Activated CD4-positive, CD25-positive, alpha-beta regulatory T cell (primary cell): ENCODE data around the gene TMBIM1.

ENCODE experiments used
- DNase-seq, 4 experiments: peaks; one replicate each; lab custom pipeline; 2025; lab: John Stamatoyannopoulos, UW

The TMBIM1 gene

DNA sequence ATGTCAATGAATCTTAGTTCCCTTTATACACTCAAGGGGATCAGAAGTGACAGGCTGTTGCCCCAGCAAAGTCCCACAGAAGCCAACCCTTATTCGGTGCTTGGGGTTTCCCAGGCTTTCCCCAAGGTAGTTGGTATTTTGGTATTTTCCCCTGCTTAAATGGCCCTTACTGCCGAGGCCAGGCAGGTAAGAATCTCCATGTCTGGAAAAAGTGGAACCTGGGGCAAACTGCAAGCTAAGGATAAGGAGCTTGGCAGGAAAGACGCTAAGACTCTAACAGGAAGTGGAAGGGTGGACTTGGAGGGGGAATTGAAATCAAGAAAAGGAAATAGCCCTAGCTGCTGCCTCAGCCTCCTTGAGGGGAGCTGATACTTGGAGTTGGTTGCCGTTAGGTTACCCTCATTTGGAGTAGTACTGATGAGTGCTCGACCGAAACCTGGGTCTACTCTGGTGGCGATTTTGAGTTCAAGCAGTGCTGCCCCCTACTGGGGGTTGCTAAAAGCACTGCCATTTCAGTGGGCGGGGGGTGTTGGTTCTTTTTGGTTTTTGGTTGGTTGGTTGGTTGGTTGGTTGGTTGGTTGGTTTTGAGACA, 34.8 kb downstream of the TMBIM1 start:
- DNase-seq, result peak; percentile 22 to 36 (median 30)

DNA sequence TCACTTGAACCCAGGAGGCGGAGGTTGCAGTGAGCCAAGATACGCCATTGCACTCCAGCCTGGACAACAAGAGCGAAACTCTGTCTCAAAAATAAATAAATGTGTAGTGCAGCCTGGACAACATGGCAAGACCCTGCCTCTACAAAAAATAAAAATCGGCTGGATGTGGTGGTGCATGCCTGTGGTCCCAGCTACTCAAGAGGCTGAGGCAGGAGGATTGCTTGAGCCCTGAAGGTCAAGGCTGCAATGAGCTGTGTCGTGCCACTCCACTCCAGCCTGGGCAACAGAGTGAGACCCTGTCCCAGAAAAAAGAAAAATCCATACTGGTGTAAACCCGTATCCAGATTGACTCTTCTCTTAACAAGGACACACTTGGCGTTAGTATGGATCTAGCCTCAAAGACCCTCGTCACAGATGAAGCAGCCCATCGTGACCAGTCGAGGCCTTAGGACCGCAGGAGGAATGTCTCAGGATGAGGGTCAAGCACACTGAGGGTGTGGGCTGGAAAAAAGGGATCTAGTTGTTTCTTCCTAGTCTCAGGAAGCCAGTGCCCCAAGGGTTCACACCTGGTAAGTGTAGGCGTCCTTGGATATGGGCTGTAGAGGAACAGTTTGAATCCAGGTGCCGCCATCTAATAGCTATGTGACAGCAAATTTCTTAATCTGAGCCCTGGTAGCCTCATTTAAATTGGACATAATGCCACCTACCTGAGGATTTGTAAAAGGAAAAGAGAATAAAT, 35.5 kb downstream of the TMBIM1 start:
- no peak for DNase-seq

- no peak for DNase-seq
Observed at GRCh38 chr2:218255446-218255845, 36.9 kb downstream of the TMBIM1 start.

DNA sequence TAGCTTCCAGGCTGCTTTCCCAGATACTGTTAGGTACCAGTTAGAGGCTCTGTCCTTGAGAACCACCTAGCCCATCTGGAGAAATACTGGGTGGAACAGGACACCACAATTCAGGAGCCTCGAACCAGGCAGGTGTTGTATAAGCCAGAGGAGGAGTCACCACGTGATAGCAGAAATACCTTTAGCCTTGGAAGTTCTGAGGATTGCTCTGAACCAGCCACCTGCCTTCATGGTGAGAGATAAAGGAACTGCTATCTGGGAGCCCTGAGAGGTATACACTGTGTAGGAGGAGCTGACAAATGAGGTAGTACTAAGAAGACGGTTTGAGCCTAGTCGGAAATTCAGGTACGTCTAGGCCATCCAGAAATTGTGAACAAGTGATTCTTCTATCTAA, 39.1 kb downstream of the TMBIM1 start:
- DNase-seq, result no peak

DNA sequence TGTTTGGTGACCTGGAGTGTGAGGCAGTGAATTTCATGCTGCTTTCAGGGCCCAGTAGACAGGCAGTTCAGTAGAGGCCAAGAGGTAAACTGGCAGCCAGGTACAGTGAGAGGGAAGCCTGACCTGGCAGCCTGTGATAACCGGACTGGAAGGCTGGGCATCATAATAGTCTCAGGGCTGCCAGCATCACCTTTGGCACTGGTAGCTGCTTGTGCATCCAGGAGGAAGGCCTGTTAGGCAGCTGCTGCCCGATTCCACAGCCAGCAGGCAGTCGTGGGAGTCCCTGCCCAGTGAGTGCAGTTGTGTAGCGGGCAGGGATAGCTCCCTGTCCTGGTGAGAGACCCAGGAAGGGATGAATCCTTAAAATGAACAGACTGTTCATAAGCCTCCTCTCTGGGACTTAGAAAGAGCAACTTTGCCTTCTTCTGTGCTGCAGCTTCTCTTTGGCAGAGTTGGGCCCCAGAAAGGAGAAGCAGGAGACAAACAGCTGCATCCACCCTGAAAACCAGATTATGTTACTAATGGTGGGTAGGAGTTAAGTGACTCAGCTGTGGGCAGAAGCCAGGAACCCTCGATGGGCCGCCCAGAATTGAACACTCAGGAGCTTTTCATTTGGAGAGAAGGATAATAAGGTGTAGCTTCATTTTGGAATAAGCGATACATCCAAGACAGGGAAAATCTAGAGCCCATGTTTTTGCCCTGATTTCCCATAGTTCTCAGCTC, 39.6 kb downstream of the TMBIM1 start:
- no peak for DNase-seq

- DNase-seq, result no peak
Observed at GRCh38 chr2:218249691-218250090, 42.6 kb downstream of the TMBIM1 start.

GRCh38 chr2:218245214-218245613, 47.1 kb downstream of the TMBIM1 start:
- no peak for DNase-seq

- DNase-seq, result no peak
Observed at GRCh38 chr2:218244665-218245064, 47.6 kb downstream of the TMBIM1 start.

- no peak for DNase-seq
Observed at GRCh38 chr2:218244204-218244603, 48.1 kb downstream of the TMBIM1 start.

GRCh38 chr2:218238887-218239286, 53.4 kb downstream of the TMBIM1 start:
- no peak for DNase-seq

GRCh38 chr2:218236829-218237228, 55.5 kb downstream of the TMBIM1 start:
- DNase-seq, result no peak

DNA sequence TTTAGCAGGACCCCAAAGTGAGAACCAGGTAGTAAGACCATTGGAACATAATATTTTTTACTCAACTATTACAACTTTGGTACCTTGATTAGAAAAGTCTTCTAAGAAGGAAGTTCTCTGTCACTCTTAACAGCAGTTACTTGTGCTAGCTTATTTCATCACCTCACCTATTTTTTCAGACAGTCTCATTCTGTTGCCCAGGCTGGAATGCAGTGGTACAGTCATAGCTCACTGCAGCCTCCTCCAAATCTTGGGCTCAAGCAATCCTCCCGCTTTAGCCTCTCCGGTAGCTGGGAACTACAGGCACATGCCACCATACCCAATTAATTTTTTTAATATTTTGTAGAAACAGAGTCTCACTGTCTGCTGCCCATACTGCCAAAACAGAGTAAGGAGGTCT, 57.3 kb downstream of the TMBIM1 start:
- DNase-seq, result no peak

DNA sequence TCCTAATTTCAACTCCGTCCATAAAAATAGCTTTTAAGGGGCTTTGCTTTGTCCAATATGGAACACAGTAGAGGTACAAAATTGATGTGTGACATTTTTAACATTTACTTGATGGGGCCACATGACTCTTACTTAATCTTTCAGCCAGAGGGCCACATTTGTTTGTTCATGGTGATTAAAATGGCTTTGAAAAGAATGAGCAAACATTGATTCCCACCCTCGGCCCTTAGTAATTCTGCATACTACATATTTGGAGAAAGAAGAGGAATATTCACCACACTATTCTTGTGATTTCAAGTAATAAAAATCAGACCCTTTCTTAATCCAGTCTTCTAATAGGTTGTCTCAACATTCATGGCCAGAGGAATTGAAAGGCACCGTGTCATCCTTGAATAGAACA, 57.8 kb downstream of the TMBIM1 start:
- DNase-seq, result no peak

DNA sequence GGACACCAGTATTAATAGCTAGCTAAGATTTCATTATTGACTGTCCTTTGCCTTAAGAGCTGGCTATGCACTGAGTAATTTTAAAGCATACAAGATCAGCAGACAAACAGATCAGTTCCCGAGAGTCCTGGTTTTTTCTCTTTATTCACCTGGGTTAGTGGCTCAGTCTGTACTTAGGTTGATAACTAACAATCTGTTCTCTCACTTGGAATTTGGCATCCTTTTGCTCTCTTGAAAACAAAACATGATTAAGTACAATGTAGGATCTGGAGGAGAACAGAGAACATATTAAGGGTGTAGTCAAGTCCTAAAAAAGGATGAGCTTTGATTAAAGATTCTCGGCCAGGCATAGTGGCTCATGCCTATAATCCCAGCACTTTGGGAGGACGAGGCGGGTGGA, 58.8 kb downstream of the TMBIM1 start:
- no peak for DNase-seq

DNA sequence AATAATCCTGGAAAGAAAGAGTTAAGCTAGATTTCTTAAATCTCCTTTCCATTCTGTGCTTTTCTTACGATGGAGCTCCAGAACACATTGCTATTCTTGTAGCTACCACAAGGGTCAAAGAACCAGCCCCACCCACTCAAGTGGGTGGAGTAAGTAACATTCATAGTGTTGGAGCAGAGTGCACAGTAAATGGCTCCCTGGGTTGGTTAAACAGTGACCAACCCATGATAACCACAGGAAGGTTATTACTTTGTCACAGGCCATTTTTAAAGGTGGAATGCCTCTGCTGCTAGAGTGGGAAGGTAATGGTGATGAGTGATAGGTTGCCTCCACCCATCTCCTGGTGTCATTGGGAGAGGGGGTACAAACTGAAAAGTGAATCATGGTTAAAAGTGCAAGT, 61.4 kb downstream of the TMBIM1 start:
- DNase-seq, result no peak

DNA sequence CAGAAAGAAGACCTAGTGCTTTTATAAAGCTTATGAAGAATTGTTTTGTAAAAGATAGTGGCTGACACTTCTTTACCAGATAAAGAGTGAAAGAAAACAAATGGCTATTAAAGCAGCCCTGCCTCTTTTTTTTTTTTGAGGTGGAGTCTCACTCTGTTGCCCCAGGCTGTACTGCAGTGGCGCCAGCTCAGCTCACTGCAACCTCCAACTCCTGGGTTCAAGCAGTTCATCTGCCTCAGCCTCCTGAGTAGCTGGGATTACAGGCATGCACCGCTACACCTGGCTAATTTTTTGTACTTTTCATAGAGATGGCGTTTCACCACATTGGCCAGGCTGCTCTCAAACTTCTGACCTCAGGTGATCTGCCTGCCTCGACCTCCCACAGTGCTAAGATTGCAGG, 62.5 kb downstream of the TMBIM1 start:
- DNase-seq, result no peak

GRCh38 chr2:218229239-218229638, 63.1 kb downstream of the TMBIM1 start:
- no peak for DNase-seq

GRCh38 chr2:218228366-218229090, 63.8 kb downstream of the TMBIM1 start:
- no peak for DNase-seq

- no peak for DNase-seq
Observed at GRCh38 chr2:218226903-218227302, 65.4 kb downstream of the TMBIM1 start.
